Spinal cord (tissue), 10 donors: Measurements from ENCODE around the gene PALD1. TPM values are rescaled to one million over a fixed set of nuclear protein-coding genes. Genes with fewer than 3 reads are reported as not detected.

Experiments used
- DNase-seq, 6 donors: peaks; one replicate each; pipeline versions ENCODE4 v3.0.0 to v3.0.0-alpha.2; 2013 to 2015; ENCODE audit warnings: low spot score in 6 of 6, low read depth in 4 of 6
- H3K27ac ChIP-seq: one replicate; pipeline ENCODE4 v1.5.1; 2013; ENCODE audit warnings: low read depth, low read length, control low read depth
- H3K27me3 ChIP-seq: one replicate; pipeline ENCODE4 v1.6.1; 2013; ENCODE audit warnings: low read length; ENCODE audit not compliant: control insufficient read depth, insufficient read depth
- H3K36me3 ChIP-seq: one replicate; pipeline ENCODE4 v1.6.1; 2013; ENCODE audit warnings: low read length; ENCODE audit not compliant: control insufficient read depth, insufficient read depth
- H3K4me1 ChIP-seq: one replicate; pipeline ENCODE4 v1.6.1; 2013; ENCODE audit warnings: low read length; ENCODE audit not compliant: control insufficient read depth, insufficient read depth
- H3K4me3 ChIP-seq: one replicate; pipeline ENCODE4 v1.5.1; 2013; ENCODE audit warnings: low read depth, low read length, control low read depth
- H3K9me3 ChIP-seq: one replicate; pipeline ENCODE4 v1.6.1; 2013; ENCODE audit warnings: low read length; ENCODE audit not compliant: control insufficient read depth, insufficient read depth
- WGBS: methylation state at CpG from one replicate; pipeline ENCODE4 v1.1.5; 2013; ENCODE audit warnings: missing lambda C conversion rate; ENCODE audit not compliant: insufficient coverage; 5-methylcytosine and 5-hydroxymethylcytosine counted together
- polyA plus RNA-seq, 2 donors: library from polyadenylated mRNA; unstranded; fragments of 120-200 nt; gene quantifications; one replicate each; pipeline ENCODE4 v1.2.1, GENCODE V29; 2013; ENCODE audit not compliant: insufficient read length in 2 of 2
- total RNA-seq, 2 donors: library from RNA; depleted of rRNA in 1 of 2; stranded (reverse); fragments of 120-200 nt in 1 of 2; fragments of >200 nt in 1 of 2; gene quantifications; one replicate each; pipeline versions ENCODE4 v1.2.3 to v1.2.4, GENCODE V29; 2013 to 2014
- donor health status: healthy.

The PALD1 gene
- total and polyA plus RNA-seq, 4 donors: 10.0 to 26.3 (median 24.1) TPM

DNA sequence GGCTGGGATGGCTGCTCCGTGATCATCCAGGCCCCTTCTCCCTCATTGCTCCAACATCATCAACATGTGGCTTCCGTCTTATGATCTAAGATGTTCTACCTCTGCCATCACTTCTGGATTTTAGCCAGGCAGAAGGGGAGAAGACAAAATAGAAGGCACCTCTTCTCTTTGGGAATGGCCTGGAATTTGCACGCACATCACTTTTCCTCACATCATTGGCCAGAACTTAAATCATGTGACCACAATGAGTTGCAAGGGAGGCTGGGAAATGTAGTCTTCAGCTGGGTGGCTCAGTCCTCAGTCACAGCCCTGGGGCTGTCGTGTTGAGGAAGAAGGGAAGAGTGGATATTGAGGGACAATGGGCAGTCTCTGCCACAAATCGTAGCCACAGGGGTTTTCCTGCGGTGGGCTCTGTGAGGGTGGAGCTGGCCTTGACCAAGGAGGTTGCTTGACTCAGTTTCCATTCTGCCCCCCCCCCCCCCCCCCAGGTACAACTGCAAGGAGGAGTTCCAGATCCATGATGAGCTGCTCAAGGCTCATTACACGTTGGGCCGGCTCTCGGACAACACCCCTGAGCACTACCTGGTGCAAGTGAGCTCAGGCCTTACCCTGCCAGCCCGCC is 50.3 kb downstream of the PALD1 start:
- Histone ChIP-seq H3K9me3 (no peaks in the 10 kb centered on the region), H3K27me3 (no peaks in the 10 kb centered on the region), H3K27ac (no peak overlapping the region), H3K4me1 (peaks cover 5% of the 10 kb centered on the region), H3K4me3 (no peak overlapping the region), H3K36me3 (peaks cover 43% of the 10 kb centered on the region)
- DNase-seq: peak in 4 of 6 donors; percentile 47 to 93 (median 62)
- 73% methylated on average over 5 of the region's 10 CpGs for WGBS

DNA sequence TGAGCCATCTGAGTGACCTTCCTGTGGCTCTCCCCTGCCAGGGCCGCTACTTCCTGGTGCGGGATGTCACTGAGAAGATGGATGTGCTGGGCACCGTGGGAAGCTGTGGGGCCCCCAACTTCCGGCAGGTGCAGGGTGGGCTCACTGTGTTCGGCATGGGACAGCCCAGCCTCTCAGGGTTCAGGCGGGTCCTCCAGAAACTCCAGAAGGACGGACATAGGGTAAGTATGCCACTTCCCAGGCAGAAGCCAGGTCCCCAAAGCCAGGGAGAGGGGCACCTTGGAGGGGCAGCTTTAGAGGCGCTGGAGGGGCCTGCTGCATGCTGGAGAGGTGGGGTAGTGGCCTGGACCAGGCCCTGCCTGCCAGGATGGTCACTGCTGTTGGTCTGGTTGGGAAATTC is 51.3 kb downstream of the PALD1 start:
- no peak for DNase-seq
- Histone ChIP-seq H3K4me3 (no peak overlapping the region), H3K27me3 (no peaks in the 10 kb centered on the region), H3K36me3 (peaks cover 47% of the 10 kb centered on the region), H3K9me3 (no peaks in the 10 kb centered on the region), H3K4me1 (peaks cover 15% of the 10 kb centered on the region), H3K27ac (no peak overlapping the region)
- WGBS: 69% methylated on average over 8 of the region's 8 CpGs

DNA sequence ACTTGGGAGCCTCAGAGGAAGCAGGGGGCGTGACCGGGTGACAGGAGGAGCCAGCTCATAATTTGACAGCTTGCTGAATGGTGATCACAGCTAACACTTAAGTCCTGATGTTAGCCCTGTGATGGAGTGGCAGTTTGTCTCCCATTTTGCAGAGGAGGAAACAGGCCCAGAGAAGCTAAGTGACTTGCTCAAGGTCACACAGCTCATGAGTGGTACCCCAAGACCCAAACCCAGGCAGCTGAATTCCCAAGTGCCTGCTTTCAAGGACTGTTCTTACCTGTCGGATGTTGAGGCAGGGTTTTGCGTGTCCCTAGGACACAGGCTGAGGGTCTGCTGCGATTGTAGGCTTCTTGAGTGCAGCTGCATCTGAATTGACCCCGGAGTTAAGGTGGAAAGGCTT is 51.7 kb downstream of the PALD1 start:
- no peak for DNase-seq
- Histone ChIP-seq H3K4me3 (no peak overlapping the region), H3K9me3 (no peaks in the 10 kb centered on the region), H3K27ac (no peak overlapping the region), H3K36me3 (peaks cover 47% of the 10 kb centered on the region), H3K27me3 (no peaks in the 10 kb centered on the region), H3K4me1 (peaks cover 19% of the 10 kb centered on the region)
- 99% methylated on average over 6 of the region's 6 CpGs for WGBS

DNA sequence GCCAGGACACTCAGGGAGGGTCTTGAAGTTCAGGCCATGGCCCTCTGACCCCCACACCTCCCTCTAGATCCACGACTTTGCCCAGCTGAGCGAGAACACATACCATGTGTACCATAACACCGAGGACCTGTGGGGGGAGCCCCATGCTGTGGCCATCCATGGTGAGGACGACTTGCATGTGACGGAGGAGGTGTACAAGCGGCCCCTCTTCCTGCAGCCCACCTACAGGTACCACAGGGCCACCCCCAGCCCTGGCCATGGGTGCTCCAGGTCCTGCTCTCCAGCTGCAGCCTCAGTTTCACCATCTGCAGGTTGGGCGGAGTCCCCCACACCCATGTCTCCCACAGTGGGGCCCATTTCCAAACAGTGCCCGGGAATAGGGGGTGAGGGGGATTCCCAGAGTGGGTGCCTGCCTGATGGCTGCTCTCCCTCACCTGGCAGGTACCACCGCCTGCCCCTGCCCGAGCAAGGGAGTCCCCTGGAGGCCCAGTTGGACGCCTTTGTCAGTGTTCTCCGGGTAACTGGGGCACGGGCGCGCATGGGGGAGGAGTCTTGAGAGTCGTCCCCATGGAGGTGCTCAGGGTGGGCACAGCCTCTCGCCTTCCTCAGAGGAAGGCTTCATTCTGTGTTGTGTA is 54.1 kb downstream of the PALD1 start:
- peaks cover 46% of the 10 kb centered on the region for H3K36me3 ChIP-seq
- H3K27me3 ChIP-seq: no peaks in the 10 kb centered on the region
- H3K4me1 ChIP-seq: peaks cover 41% of the 10 kb centered on the region
- no peak overlapping the region for H3K27ac ChIP-seq
- no peaks in the 10 kb centered on the region for H3K9me3 ChIP-seq
- WGBS: 90% methylated on average over 15 of the region's 17 CpGs
- no peak for DNase-seq
- H3K4me3 ChIP-seq: no peak overlapping the region

DNA sequence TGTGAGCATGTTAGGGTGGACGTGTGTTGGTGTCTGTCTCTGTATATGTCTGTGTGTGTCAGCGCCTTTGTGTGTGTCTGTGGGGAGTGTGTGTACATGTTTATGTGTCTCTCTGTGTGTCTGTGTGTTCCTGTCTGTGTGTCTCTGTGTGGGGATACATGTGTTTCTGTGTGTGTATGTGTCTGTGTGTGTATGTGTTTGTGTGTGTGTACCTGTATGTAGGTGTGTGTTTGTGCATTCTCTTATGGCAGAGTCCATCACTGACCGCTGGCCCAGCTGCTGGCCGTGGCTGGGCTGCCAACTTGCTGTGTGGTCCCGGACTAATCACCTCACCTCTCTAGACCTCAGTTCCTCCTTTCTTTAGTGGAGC is 54.6 kb downstream of the PALD1 start:
- 87% methylated on average over 4 of the region's 5 CpGs for WGBS

GRCh38 chr10:70534281-70534680 is 55.7 kb downstream of the PALD1 start:
- H3K27me3 ChIP-seq: no peaks in the 10 kb centered on the region
- no peak overlapping the region for H3K27ac ChIP-seq
- H3K4me3 ChIP-seq: no peak overlapping the region
- peaks cover 60% of the 10 kb centered on the region for H3K36me3 ChIP-seq
- no peaks in the 10 kb centered on the region for H3K9me3 ChIP-seq
- WGBS: 69% methylated on average over 8 of the region's 10 CpGs
- DNase-seq: no peak
- peaks cover 57% of the 10 kb centered on the region for H3K4me1 ChIP-seq

More for the DNA sequence above, 54.6 kb downstream of the PALD1 start:
- Histone ChIP-seq H3K27me3 (no peaks in the 10 kb centered on the region), H3K9me3 (no peaks in the 10 kb centered on the region), H3K27ac (no peak overlapping the region), H3K4me3 (no peak overlapping the region), H3K36me3 (peaks cover 51% of the 10 kb centered on the region), H3K4me1 (peaks cover 46% of the 10 kb centered on the region)
- no peak for DNase-seq

DNA sequence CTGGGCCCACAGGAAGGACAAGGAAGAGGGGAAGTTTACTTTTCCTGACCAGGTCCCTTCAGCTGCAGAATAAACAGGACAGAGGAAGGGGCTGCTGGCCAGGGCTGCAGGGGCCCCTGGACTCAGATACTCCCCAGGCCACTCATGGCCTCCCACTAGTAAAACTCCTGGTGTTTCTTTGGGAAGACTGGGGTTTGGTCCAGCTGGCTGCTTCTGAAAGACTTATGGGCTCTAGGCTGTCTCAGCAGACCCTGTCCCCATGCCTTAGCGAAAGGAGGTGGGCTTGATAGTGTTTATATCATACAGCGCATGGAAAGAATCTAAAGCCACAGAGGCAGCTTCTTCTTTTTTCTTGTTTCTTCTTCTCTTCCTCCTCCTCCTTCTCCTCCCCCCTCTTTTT is 56.4 kb downstream of the PALD1 start:
- no peak overlapping the region for H3K27ac ChIP-seq
- H3K36me3 ChIP-seq: peaks cover 61% of the 10 kb centered on the region
- DNase-seq: peak in 1 of 6 donors; percentile 57
- no peak overlapping the region for H3K4me3 ChIP-seq
- H3K27me3 ChIP-seq: no peaks in the 10 kb centered on the region
- no peaks in the 10 kb centered on the region for H3K9me3 ChIP-seq
- H3K4me1 ChIP-seq: peaks cover 57% of the 10 kb centered on the region
- WGBS: 60% methylated on average over 1 of the region's 2 CpGs

- Histone ChIP-seq H3K4me1 (peaks cover 57% of the 10 kb centered on the region), H3K9me3 (no peaks in the 10 kb centered on the region), H3K27ac (no peak overlapping the region), H3K4me3 (no peak overlapping the region), H3K36me3 (peaks cover 64% of the 10 kb centered on the region), H3K27me3 (no peaks in the 10 kb centered on the region)
- WGBS: 93% methylated on average over 5 of the region's 5 CpGs
- no peak for DNase-seq
Observed at GRCh38 chr10:70535451-70535850, 56.9 kb downstream of the PALD1 start.

DNA sequence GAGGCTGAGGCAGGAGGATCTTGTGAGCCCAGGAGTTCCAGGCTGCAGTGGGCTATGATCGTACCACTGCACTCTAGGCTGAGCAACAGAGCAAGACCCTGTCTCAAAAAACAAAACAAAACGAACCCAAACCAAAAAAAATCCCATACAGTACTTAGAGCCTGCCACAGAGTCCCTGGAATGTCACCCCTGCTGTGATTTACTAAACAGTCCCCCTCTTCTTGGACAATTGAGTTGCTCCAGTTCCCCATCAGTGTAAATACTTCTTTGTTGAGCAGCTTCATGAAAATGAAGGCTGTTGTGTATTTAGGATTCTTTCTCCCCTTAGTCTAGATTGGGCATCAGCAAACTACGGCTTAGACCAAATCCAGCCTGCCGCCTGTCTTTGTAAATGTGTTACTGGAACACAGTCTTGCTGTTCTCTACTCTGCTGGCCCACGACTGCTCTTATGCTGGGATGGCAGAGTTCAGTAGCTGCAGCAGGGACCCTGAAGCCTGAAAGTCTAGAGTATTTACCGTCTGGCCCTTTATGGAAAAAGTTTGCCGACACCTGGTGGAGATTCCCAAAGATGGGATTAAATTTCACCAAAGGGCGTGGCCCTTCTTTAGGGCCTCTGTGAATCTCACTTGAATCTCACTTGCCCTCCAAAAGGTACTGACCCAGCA is 57.8 kb downstream of the PALD1 start:
- DNase-seq: peak in 1 of 6 donors; percentile 46
- WGBS: 37% methylated on average over 7 of the region's 8 CpGs

More for the DNA sequence above, 57.8 kb downstream of the PALD1 start:
- H3K27ac ChIP-seq: peak overlapping the region; percentile 47
- no peaks in the 10 kb centered on the region for H3K27me3 ChIP-seq
- peaks cover 57% of the 10 kb centered on the region for H3K4me1 ChIP-seq
- H3K36me3 ChIP-seq: peaks cover 68% of the 10 kb centered on the region
- no peaks in the 10 kb centered on the region for H3K9me3 ChIP-seq
- no peak overlapping the region for H3K4me3 ChIP-seq
